Central memory CD8-positive, alpha-beta T cell (primary cell): Measurements from ENCODE around the gene SLC17A4.

Source experiments
- ATAC-seq: fragments of 150-1000 bp; cut with Tn5 transposase; replicated peaks from 2 replicates; pipeline ENCODE4 v1.10.0; 2022; ENCODE audit warnings: mild to moderate bottlenecking, moderate FRiP score, moderate number of reproducible peaks; ENCODE audit not compliant: poor library complexity, severe bottlenecking; ENCODE audit errors: extremely low read depth
- DNase-seq, 2 donors: peaks; one replicate each; pipeline ENCODE4 v3.0.0; 2021; ENCODE audit warnings: low spot score in 2 of 2
- H3K27ac Mint-ChIP-seq: one replicate; pipeline ENCODE4 v1.8.0; 2022; ENCODE audit warnings: low read depth, mild to moderate bottlenecking, moderate library complexity, mixed read lengths
- H3K27me3 Mint-ChIP-seq: one replicate; pipeline ENCODE4 v1.8.0; 2022; ENCODE audit warnings: mixed read lengths
- H3K36me3 Mint-ChIP-seq: one replicate; pipeline ENCODE4 v1.8.0; 2022; ENCODE audit warnings: mild to moderate bottlenecking, moderate library complexity, mixed read lengths; ENCODE audit not compliant: insufficient read depth
- H3K4me1 Mint-ChIP-seq: one replicate; pipeline ENCODE4 v1.8.0; 2022; ENCODE audit warnings: mixed read lengths
- H3K4me3 Mint-ChIP-seq: one replicate; pipeline ENCODE4 v1.8.0; 2022; ENCODE audit warnings: mild to moderate bottlenecking, moderate library complexity, mixed read lengths
- H3K9me3 Mint-ChIP-seq: one replicate; pipeline ENCODE4 v1.8.0; 2022; ENCODE audit warnings: mixed read lengths

Gene SLC17A4

DNA sequence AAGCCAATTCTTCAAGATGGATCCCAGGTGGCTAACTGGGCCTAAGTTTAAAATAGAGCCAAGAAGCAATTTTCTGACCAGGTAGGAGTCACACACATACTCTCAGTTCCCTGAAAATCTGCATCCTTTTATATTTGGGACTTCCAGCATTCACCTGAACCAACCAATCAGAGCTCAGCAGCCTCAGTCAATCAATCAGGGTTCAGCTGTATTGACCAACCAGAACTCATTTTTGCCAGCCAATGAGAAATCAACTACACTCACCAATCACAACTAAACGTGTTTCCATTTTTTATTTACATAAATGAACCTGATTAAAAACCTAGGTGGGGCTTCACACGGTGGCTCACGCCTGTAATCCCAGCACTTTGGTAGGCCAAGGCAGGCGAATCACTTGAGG lies 37.5 kb downstream of the SLC17A4 start:
- no peak for ATAC-seq
- Mint-ChIP-seq H3K4me1 (no peaks in the 10 kb centered on the region), H3K27ac (no peak overlapping the region)

DNA sequence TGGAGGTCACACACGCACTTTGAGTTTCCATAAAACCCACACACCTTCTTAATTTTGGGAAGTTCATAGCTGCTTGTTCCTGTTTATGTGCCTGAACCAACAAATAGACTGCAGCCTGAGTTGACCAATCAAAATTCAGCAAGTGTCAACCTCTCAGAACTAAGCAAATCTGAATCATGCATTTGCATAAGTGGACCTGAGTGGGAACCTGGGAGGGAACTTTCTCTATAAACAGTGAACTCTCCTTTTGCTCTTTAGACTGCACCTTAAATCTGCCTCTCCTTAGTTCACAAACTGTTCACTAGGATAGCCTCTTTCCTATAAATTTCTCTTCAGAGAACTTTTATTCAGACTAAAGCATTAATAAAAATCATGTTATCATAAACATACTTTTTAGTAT lies 39.4 kb downstream of the SLC17A4 start:
- H3K27ac Mint-ChIP-seq: no peak overlapping the region
- H3K4me1 Mint-ChIP-seq: no peaks in the 10 kb centered on the region
- DNase-seq: no peak
- H3K4me3 Mint-ChIP-seq: no peak overlapping the region
- no peaks in the 10 kb centered on the region for H3K36me3 Mint-ChIP-seq
- H3K9me3 Mint-ChIP-seq: no peaks in the 10 kb centered on the region
- H3K27me3 Mint-ChIP-seq: peaks cover 14% of the 10 kb centered on the region
- no peak for ATAC-seq

More for the DNA sequence above, 37.5 kb downstream of the SLC17A4 start:
- no peak for DNase-seq
- no peaks in the 10 kb centered on the region for H3K9me3 Mint-ChIP-seq
- no peaks in the 10 kb centered on the region for H3K27me3 Mint-ChIP-seq
- no peaks in the 10 kb centered on the region for H3K36me3 Mint-ChIP-seq
- H3K4me3 Mint-ChIP-seq: no peak overlapping the region

DNA sequence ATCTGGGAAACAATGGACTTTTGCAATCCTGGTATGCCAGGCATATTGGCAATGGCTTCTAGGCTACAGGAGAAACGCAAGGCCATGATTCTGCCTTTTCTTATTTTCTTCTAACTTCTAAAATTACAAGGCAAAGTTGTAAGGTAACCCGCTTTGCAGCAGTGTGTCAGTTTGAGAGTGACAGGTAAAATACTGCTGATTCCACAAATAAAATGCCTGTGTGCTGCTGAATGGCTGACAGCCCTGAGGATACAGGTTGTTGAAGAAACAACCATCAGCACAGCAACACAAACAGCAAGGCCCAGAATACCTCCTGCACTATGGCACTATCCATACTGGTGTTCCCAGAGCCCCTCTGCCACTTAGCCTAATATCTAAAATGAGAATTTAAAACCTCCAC lies 40.2 kb downstream of the SLC17A4 start:
- H3K4me1 Mint-ChIP-seq: no peaks in the 10 kb centered on the region
- DNase-seq (no peak), ATAC-seq (no peak)
- H3K27ac Mint-ChIP-seq: no peak overlapping the region
- no peaks in the 10 kb centered on the region for H3K9me3 Mint-ChIP-seq
- peaks cover 21% of the 10 kb centered on the region for H3K27me3 Mint-ChIP-seq
- H3K4me3 Mint-ChIP-seq: no peak overlapping the region
- no peaks in the 10 kb centered on the region for H3K36me3 Mint-ChIP-seq

DNA sequence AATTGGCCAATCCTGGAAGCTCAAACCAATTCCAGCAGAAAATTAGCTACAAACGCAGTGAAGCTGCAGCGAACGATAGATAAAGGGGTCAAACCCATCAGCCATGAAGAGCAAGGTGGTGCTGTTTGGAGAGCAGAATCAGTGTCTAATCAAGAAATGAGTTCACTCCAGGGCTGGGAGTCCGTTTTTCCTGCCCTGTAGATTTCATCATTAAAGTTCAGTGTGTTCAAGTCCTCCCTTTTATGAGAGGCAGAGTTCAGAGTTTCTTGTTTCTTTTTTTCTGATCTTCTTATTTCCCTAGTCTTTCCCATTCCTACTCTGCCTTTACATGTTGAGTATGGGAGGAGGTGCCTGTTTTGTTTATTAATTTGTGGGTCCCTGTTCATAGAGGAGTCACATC lies 46.9 kb downstream of the SLC17A4 start:
- H3K27ac Mint-ChIP-seq: no peak overlapping the region
- H3K27me3 Mint-ChIP-seq: peaks cover 58% of the 10 kb centered on the region
- DNase-seq (no peak), ATAC-seq (no peak)
- no peaks in the 10 kb centered on the region for H3K9me3 Mint-ChIP-seq
- H3K36me3 Mint-ChIP-seq: no peaks in the 10 kb centered on the region
- no peak overlapping the region for H3K4me3 Mint-ChIP-seq
- no peaks in the 10 kb centered on the region for H3K4me1 Mint-ChIP-seq

DNA sequence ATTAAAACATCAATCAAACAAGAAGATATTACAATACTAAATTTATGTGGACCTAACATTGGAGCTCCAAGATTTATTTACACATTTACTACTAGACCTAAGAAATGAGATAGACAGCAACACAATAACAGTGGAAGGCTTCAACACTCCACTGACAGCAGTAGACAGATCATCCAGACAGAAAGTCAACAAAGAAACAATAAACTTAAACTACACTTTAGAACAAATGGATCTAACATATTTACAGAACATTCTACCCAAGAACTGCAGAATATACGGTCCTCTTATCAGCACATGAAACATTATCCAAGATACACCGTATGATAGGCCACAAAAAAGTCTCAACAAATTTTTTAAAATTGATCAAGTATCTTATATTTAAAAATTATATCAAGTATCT lies 50.3 kb downstream of the SLC17A4 start:
- DNase-seq: no peak
- Mint-ChIP-seq H3K9me3 (no peaks in the 10 kb centered on the region), H3K4me1 (no peaks in the 10 kb centered on the region), H3K36me3 (no peaks in the 10 kb centered on the region), H3K4me3 (no peak overlapping the region), H3K27ac (no peak overlapping the region), H3K27me3 (peaks cover 56% of the 10 kb centered on the region)
- ATAC-seq: no peak

DNA sequence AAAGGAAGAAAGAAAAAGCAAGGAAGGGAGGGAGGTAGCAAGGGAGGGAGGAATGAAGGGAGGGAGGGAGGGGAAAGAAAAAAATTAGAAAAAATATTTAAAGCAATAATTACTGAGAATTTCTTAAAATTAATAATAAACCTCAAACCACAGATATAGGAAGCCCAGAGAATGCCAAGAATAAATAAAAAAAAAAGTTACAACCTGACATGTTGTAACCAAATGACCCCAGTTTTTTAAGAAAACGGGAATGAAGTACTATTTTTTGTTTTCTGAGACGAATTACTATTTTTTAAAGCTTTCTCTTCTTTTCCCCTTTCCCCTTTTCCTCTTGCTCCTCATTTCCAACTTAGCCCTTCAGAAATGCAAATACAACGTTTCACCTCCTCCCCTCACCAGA lies 60.7 kb downstream of the SLC17A4 start:
- H3K27me3 Mint-ChIP-seq: peaks cover 48% of the 10 kb centered on the region
- ATAC-seq: no peak

DNA sequence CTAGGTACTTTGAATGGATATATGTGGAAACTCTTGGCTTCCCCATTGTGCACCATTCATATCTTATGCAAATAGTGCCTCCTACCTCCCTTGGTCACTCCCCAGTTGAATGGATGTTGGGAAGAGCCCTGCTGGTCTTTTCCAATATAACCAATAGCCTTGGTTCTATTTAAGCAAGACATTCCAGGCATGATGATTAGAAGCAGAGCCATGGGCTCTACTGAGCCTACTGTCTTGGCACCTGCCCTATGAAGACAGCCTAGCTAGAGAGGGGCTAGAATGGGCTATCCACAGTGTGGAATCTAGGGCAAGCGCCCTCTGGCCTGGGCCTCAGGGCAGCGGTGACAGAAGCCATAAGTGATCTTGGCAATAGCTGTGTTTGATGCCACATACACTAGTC lies 61.7 kb downstream of the SLC17A4 start:
- ATAC-seq (no peak), DNase-seq (no peak)
- Mint-ChIP-seq H3K27ac (no peak overlapping the region), H3K4me1 (no peaks in the 10 kb centered on the region), H3K36me3 (no peaks in the 10 kb centered on the region), H3K9me3 (peaks cover 6% of the 10 kb centered on the region), H3K4me3 (no peak overlapping the region), H3K27me3 (peaks cover 48% of the 10 kb centered on the region)

More for the DNA sequence above, 60.7 kb downstream of the SLC17A4 start:
- DNase-seq: no peak
- Mint-ChIP-seq H3K4me3 (no peak overlapping the region), H3K27ac (no peak overlapping the region), H3K4me1 (no peaks in the 10 kb centered on the region), H3K9me3 (peaks cover 6% of the 10 kb centered on the region), H3K36me3 (no peaks in the 10 kb centered on the region)

DNA sequence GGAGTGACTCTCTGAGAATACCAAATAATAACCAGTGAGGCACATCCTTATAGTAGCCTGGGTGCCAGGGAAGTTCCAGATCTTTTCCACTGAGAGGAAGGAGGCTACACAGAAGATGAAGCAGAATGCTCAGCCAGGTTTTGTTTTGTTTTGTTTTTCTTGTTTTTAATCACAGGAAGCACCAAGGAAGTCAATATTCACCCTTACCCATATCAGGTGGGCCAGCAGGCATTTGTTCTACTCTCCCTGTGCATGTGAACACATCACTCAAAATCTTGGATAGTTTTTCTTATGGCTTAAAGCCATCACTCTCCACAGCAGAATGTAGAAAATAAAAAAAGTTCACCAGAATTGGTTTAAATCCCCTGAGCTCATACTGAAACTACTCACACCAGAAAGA lies 66.8 kb downstream of the SLC17A4 start:
- DNase-seq (no peak), ATAC-seq (no peak)
- Mint-ChIP-seq H3K27ac (no peak overlapping the region), H3K36me3 (no peaks in the 10 kb centered on the region), H3K4me1 (no peaks in the 10 kb centered on the region), H3K9me3 (peaks cover 11% of the 10 kb centered on the region), H3K4me3 (no peak overlapping the region), H3K27me3 (peaks cover 51% of the 10 kb centered on the region)

DNA sequence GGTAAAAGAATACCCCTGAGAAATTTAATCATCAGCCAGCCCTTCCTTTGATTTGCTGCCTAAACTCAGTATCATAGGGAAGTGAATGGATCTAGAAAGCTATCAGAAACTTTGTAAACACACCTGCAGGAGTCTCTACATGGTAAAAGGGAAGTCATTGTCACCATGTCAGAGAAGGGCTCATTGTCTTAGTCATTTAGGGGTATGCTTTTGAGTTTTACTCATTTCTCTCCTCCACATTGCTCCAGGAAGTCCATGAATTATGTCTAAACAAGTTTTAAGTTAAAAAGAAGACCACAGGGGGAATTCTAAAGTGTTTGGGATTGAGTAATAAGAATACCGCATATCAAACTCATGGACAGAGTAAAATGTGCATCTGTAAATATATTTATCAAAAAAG lies 74.8 kb downstream of the SLC17A4 start:
- peaks cover 2% of the 10 kb centered on the region for H3K36me3 Mint-ChIP-seq
- H3K4me1 Mint-ChIP-seq: no peaks in the 10 kb centered on the region
- no peak overlapping the region for H3K4me3 Mint-ChIP-seq
- DNase-seq (no peak), ATAC-seq (no peak)
- H3K27me3 Mint-ChIP-seq: peaks cover 65% of the 10 kb centered on the region
- H3K9me3 Mint-ChIP-seq: peaks cover 11% of the 10 kb centered on the region
- no peak overlapping the region for H3K27ac Mint-ChIP-seq

DNA sequence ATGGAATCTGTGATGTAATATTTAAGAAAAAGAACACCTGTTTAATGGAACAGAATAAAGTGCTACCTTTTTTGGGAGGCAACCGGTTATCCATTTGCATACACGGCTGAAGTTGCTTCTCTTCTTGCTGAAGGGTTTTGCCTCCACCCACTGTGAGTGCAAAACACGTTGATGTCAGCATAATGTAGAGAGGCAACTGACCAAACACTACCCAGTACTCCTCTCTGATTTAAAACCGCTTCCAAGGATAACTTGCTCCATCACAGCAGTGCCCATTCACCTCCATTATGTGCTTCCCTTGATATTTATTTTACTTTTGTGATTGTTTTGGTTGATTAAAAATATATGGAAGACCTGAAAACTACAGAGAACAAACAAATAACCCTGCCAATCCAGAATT lies 75.9 kb downstream of the SLC17A4 start:
- DNase-seq (no peak), ATAC-seq (no peak)
- H3K36me3 Mint-ChIP-seq: peaks cover 2% of the 10 kb centered on the region
- no peaks in the 10 kb centered on the region for H3K4me1 Mint-ChIP-seq
- H3K9me3 Mint-ChIP-seq: peaks cover 8% of the 10 kb centered on the region
- peaks cover 54% of the 10 kb centered on the region for H3K27me3 Mint-ChIP-seq
- H3K27ac Mint-ChIP-seq: no peak overlapping the region
- no peak overlapping the region for H3K4me3 Mint-ChIP-seq
